CMK (cell line): ENCODE measurements around the gene NHLH2.

ENCODE experiments used
- DNase-seq: peaks from one replicate; pipeline ENCODE4 v3.0.0-alpha.2; 2010; ENCODE audit warnings: low read depth

Gene NHLH2

GRCh38 chr1:115840605-115841460 lies at the start of gene NHLH2:
Gene NHLH2 (minus strand): TSS chr1:115841126. CDS start chr1:115838372, 2,754 bp downstream.
- DNase-seq = no peak

DNA sequence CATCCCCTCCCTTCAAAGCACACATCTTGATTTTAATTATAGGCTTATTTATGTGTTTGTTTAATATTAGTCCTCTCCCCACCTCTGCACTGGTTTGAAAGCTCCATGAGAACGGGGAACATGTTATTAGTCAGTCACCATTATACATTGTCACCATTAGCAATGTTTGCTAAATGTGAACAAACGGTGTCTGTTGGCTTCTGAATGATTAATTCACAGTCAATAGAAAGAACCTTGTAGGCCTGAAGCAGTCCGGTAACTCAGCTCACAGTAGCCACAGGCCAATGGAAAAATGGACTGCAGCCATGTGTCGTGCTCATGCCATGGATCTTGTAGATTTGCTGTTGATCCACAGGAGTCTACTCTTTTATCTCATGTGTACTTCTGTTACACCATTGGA lies 49.7 kb upstream of the NHLH2 start:
- DNase-seq = no peak

GRCh38 chr1:115888976-115889375 lies 48.0 kb upstream of the NHLH2 start:
- DNase-seq = no peak

GRCh38 chr1:115882913-115883902 lies 42.3 kb upstream of the NHLH2 start:
- no peak for DNase-seq

DNA sequence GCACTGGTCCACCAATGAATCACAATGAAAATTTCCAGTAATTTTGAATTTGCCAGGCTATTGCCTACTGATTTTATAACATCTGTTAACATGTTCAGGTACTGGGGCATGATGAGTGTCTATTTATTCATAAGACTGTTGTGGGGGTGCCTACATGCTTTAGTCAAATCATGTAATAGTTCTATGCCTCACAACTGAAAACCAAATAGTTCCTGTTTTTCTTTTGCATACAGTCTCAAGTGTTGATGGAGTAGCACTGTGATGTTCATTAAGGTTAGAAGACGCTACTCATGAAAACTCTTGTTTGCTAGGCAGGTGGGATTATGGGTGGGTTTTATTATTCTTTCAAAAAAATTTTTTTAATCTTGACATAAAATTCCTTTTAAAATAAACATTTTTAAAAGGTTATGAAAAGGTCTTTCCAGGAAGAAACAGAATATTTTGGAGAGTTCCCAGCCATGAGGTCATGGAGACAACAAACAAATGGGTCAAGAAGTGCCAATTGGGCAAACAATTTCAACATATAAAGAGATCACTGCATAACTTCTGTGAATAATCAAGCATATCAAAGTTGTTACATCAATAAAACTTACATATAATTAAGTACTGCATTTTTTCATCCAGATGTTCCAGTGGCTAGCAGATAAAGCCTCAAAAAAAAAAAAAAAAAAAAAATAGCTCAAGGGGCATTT lies 40.2 kb upstream of the NHLH2 start:
- no peak for DNase-seq

DNA sequence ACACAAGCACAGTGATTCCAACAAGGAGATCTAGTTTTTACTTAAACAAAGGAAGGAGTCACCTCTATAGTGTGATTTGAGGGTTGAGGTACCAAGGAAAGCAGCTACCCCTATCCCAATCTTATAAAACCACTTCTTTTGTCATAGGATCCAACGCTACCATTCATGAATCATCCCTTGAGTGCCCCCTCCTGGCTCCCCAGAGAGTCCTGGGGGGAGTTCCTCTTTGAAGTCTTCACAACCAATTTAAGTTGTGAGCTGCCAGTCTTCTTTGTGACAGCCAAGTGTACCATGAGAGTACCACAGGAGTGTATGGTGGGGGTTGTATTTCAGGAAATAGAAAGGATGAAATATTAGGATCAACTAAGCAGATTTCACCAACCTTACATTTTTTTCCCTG lies 39.1 kb upstream of the NHLH2 start:
- no peak for DNase-seq

DNA sequence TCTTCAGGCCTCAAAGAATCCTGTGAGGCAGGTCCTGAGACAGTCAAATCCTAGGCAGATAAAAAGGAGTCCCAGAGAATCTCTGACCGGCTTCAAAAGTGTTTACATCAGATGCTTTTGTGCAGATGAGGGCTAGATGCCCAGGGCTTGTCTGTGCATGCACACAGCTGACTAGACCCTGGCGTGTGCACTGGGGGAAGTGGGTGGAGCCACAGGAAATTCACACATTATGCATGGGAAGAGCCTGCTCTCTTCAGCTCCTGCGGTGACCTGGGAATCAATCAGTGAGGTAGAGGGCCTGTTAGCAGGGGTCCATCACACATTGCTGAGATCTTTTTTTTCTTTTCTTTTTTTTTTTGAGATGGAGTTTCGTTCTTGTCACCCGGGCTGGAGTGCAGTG lies 36.6 kb upstream of the NHLH2 start:
- DNase-seq = no peak

DNA sequence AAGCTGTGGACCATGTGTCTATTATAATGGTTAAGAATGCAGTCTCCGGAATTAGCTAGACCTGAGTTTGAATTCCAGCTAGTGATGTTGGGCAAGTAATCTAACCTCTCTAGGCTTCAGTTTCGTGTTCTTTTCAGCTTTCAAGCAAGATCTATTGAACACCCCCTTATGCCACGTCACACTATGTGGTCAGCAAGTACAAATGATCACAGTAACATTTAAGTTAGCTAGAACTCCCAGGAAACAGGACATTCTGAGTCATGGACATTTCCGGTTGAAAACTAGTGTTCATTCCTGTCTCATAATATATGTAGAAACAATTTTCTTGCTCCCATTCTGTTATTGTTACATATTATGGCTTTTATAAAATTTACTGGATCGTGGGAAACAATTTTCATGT lies 34.0 kb upstream of the NHLH2 start:
- DNase-seq = no peak

DNA sequence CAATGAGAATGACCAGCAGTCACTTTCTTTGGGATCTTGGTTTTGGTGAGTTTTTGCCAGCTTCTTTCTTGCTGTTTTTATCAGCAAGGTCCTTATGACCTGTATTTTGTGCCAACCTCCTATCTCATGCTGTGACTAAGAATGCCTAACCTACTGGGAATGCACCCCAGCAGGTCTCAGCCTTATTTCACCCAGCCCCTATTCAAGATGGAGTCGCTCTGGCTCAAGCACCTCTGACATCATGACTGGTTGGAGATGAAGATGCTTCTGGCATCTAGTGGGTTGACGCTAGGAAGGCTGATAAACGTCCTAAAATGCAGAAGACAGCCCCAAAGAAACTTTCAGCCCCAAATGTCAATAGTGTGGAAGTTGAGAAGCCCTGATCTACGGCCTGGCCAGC lies 33.6 kb upstream of the NHLH2 start:
- DNase-seq = no peak

- DNase-seq = no peak
Observed at GRCh38 chr1:115873184-115873583, 32.3 kb upstream of the NHLH2 start.

DNA sequence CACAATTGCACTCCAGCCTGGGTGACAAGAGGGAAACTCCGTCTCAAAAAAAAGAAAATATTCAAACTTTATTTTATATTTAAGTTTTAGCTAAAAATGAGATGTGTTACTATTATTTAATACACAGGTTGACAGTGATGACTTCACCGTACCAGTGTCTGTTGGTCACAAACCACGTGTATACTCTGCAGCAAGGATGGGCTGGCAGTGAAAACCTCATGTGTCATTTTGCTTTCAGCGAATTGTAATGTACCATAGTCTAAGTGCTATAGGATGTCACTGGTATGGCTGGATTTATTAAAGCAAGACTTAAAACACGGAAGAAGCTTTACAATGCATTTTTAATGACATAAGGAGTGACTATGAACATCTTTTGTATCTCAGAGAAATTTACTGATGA lies 28.1 kb upstream of the NHLH2 start:
- no peak for DNase-seq

- DNase-seq = no peak
Observed at GRCh38 chr1:115867216-115867615, 26.3 kb upstream of the NHLH2 start.

DNA sequence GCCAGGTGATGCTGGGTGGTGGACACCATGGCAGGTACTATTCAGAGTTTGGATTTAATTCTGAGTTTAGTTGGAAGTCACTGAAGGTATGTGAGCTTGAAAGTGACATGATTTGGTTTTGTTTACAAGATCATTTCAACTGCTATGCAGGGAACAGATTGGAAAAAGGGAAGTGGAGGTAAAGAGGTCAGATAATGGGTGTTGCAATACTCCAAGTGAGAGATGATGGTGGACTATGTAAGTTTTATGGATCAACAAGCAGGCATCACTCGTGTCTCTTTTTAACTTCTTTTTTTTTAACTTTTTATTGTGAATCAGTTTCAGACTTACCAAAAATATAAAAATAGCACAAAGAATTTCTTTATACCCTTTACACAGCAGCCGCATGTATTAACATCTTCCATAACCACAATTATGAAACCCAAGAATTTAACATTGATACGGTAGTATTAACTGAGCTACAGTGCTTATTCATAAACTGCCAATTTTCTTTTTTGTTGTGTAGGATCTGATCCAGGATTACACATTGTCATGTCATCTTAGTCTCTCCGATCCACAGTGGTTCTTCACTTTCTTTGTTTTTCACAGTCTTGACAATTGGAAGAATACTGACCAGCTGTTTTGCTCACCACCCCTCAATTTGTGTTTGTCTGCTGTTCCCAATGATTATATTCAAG lies 24.9 kb upstream of the NHLH2 start:
- DNase-seq = no peak

- DNase-seq = no peak
Observed at GRCh38 chr1:115862403-115862802, 21.5 kb upstream of the NHLH2 start.

DNA sequence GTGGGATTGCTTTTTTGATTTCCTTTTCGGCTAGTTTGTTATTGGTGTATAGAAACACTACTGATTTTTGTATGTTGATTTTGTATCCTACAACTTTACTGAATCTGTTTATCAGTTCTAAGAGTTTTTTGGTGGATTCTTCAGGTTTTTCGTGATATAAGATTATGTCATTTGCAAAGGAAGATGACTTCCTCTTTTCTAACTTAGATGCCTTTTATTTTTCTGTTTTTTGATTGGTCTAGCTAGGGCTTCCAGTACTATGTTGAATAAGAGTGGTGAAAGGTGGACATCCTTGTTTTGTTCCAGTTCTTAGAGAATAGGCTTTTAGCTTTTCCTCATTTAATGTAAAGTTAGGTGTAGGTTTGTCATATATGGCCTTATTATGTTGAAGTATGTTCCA lies 13.1 kb upstream of the NHLH2 start:
- DNase-seq = no peak

DNA sequence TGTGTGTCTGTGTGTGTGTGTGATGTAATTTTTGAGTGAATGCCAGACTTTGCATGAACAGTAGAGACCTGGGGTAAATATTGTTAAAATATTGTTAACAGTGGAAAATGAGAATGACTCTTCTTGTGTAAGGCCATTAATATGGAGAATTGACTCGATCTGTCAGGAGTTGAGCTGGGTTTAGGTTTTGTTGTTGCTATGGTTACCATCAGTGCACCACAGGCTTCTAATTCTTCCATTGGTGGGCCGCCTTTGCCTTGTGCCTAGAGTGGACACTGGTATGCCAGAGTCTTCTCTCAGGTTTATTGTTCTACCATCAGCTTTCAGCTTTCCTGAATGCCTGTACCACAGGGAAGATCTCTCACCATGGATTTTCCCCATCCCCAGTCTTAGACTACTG lies 10.0 kb upstream of the NHLH2 start:
- no peak for DNase-seq

- no peak for DNase-seq
Observed at GRCh38 chr1:115847787-115848186, 6.9 kb upstream of the NHLH2 start.

DNA sequence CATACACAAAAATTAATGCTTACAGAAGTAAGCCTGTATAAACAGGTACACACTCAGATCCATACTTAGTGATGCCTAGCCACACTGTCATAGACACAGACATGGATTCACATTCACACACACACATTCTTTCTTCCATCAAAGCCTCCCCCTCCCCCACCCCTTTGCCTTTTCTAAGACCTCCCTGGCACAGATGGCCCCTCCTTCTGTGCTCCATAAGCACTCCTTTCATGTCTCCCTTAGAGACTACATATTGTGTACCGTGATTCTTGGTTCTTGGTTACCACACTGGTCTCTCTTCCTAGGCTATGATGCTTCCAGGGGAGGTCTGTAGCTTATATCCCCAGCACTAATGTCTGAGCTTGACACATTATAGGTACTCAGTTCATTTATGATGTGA lies 2.0 kb upstream of the NHLH2 start:
- DNase-seq = no peak

DNA sequence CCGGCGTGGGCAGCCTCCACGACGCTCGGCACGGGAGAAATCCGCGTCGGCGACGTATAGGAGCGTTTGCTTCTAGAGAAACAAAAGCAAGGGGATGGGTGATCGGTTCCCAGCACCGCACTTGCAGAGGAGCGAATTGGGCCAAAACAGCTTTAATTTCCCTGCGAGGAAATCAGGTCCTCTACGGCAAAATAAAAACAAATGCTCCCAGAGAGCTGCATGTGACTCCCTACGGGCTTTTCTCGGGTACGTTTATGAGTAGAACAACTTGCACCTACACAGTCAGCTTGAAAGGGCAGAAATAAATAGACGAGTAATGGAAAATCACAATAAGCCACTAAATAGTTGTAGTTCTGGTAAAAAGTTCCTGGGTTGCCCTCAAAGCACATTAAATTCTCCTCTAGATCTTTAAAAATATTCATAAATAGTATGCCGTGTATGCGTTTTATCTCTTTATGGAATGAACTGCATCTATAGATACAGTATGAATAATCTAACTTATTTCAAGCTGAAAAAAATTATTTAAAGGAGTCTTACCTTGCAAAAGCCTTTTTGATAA lies 1.2 kb downstream of the NHLH2 start:
- no peak for DNase-seq

DNA sequence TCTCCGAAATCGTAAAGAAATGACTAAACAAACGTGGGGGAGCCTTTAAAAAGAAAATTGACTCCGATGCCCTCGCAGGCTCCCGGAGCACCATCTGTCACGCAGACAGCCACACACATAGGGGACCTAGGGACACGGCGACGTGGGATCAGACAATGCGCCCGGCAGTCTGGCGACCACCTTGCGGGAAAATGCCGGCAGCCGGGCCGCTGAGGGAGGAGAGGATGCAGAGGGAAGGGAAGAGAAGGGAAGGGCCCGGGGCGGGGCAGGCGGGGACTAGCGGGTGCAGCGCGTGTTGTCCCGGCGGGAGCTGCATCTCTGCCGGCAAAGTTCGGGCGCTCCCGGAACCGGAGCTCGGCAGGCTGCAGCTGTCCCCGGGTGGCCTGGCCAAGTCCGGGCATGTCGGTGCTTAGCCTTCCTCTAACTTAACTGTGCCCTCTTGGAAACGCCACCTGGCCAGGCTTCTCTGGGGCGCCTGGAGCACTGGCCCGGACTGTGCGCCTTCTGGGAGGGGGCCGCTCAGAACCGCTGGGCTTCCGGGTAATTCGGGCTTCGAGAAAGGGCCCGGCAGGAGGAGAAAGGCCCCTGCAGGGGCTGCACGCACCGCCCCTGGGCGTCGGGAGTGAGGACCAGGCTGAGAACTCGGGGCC lies 1.8 kb downstream of the NHLH2 start:
- no peak for DNase-seq

GRCh38 chr1:115838431-115839028 lies 2.4 kb downstream of the NHLH2 start:
- DNase-seq = no peak
